Progenitor cell of endocrine pancreas (in vitro differentiated cells): ENCODE measurements around the gene EYA2. TPM values are rescaled to one million over a fixed set of nuclear protein-coding genes. Genes with fewer than 3 reads are reported as not detected.

Source experiments
- DNase-seq: peaks from one replicate; pipeline ENCODE4 v3.0.0; 2021; ENCODE audit warnings: low spot score; ENCODE audit not compliant: unreplicated experiment
- H3K27ac Mint-ChIP-seq: 2 replicates; pipeline ENCODE4 v1.8.0; 2021; ENCODE audit warnings: mild to moderate bottlenecking, moderate library complexity, mixed read lengths
- H3K27me3 Mint-ChIP-seq: 2 replicates; pipeline ENCODE4 v1.8.0; 2021; ENCODE audit warnings: mixed read lengths
- H3K36me3 Mint-ChIP-seq: 2 replicates; pipeline ENCODE4 v1.8.0; 2022; ENCODE audit warnings: mixed read lengths; ENCODE audit not compliant: insufficient read depth
- H3K4me1 Mint-ChIP-seq: 2 replicates; pipeline ENCODE4 v1.8.0; 2021; ENCODE audit warnings: low read depth, mixed read lengths
- H3K4me3 Mint-ChIP-seq: 2 replicates; pipeline ENCODE4 v1.8.0; 2021; ENCODE audit warnings: low read depth, mild to moderate bottlenecking, moderate library complexity, mixed read lengths
- H3K9me3 Mint-ChIP-seq: 2 replicates; pipeline ENCODE4 v1.8.0; 2021; ENCODE audit warnings: low read depth, mixed read lengths
- total RNA-seq: library from RNA; stranded (reverse); gene quantifications from 2 replicates; pipeline ENCODE4 v1.2.1, GENCODE V29; 2021
- TF ChIP-seq, protein P1 (sequence below): fragments of 200-600 bp; sonication (generic); IDR thresholded peaks from one replicate; pipeline ENCODE4 v1.5.0; 2021; ENCODE audit warnings: antibody characterized with exemption, mild to moderate bottlenecking; ENCODE audit not compliant: unreplicated experiment

The EYA2 gene
- total RNA-seq, 1 donor from 2014 or later, result 0.53 TPM

DNA sequence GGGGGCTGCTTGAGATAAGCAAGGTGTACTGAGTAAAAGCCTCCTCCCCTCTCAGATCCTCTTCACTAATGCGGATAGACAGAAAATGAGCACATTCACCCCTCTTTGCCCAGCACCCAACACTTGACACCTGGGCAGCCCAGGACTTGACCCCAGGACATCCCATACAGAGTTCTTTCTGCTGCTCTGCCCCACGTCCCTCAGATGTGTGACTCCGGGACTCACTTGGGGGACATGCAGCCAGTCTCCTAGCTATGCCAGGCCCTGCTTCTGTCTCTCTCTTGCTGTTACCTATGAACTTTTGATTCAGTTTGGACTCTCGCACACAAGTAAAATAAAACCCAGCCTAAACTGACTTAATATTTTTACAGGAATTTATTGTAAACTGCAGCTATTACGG is 159.9 kb downstream of the EYA2 start:
- Mint-ChIP-seq H3K27me3 (peaks cover 5% of the 10 kb centered on the region), H3K36me3 (no peaks in the 10 kb centered on the region), H3K4me1 (no peaks in the 10 kb centered on the region), H3K27ac (no peak overlapping the region), H3K4me3 (no peak overlapping the region), H3K9me3 (no peaks in the 10 kb centered on the region)
- TF ChIP-seq, protein P1, sequence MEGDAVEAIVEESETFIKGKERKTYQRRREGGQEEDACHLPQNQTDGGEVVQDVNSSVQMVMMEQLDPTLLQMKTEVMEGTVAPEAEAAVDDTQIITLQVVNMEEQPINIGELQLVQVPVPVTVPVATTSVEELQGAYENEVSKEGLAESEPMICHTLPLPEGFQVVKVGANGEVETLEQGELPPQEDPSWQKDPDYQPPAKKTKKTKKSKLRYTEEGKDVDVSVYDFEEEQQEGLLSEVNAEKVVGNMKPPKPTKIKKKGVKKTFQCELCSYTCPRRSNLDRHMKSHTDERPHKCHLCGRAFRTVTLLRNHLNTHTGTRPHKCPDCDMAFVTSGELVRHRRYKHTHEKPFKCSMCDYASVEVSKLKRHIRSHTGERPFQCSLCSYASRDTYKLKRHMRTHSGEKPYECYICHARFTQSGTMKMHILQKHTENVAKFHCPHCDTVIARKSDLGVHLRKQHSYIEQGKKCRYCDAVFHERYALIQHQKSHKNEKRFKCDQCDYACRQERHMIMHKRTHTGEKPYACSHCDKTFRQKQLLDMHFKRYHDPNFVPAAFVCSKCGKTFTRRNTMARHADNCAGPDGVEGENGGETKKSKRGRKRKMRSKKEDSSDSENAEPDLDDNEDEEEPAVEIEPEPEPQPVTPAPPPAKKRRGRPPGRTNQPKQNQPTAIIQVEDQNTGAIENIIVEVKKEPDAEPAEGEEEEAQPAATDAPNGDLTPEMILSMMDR, result no peak
- DNase-seq, result no peak

DNA sequence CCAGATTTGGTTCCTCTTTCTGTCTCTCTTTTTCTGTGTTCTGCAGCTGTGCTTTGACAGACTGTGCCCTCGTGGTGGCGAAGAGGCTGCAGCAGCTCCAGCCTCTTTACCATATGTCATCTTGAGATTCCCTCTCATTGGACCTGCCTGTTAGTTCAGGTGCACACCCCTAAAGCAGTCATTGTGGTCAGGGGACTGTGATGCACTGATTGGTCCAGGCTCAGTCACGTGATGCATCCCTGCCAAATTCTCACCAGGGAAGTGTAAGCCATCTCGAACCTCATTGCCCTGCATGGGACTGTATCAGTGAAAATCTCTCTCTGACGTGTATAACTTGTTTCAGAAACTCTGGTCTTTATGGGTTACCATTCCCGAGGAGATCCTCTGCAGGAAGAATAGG is 160.3 kb downstream of the EYA2 start:
- no peaks in the 10 kb centered on the region for H3K36me3 Mint-ChIP-seq
- H3K27ac Mint-ChIP-seq, result no peak overlapping the region

DNA sequence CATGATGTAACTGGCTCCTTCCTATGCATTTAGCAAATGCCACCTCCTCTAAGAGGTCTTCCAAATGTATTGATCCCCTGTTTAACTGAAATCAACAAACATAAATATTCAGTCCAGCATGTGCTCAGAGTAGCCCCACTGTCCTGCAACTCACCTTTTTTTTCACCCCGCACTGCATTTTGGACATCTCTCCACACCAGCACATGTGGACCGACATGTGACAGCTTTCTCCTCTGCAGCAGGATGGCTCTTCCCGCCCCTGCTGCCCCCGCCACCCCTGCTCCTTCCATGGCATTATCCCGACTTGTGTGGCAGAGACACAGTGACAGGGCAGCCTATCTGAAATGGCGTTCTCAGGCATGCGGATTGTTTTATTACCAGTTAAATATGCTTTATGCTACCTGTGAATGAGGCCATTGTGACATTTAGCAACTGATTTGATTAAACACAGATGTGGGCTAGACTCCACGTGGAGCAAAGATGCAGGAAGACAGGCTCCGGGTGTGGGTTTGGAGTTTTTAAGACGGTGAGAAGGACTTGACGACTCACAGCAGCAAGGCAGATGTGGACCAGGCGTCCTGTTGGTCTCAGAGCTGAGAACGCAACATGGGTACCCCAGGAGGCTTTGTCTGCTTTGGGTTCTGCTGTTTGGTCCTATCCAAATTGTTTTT is 161.2 kb downstream of the EYA2 start:
- Mint-ChIP-seq H3K4me1 (no peaks in the 10 kb centered on the region), H3K27me3 (peaks cover 3% of the 10 kb centered on the region), H3K27ac (no peak overlapping the region), H3K36me3 (no peaks in the 10 kb centered on the region), H3K4me3 (no peak overlapping the region), H3K9me3 (no peaks in the 10 kb centered on the region)
- DNase-seq, result no peak
- TF ChIP-seq, protein P1, result no peak

More for the DNA sequence above, 160.3 kb downstream of the EYA2 start:
- no peak for DNase-seq
- Mint-ChIP-seq H3K4me1 (no peaks in the 10 kb centered on the region), H3K27me3 (peaks cover 5% of the 10 kb centered on the region), H3K4me3 (no peak overlapping the region), H3K9me3 (no peaks in the 10 kb centered on the region)
- TF ChIP-seq, protein P1, result no peak

DNA sequence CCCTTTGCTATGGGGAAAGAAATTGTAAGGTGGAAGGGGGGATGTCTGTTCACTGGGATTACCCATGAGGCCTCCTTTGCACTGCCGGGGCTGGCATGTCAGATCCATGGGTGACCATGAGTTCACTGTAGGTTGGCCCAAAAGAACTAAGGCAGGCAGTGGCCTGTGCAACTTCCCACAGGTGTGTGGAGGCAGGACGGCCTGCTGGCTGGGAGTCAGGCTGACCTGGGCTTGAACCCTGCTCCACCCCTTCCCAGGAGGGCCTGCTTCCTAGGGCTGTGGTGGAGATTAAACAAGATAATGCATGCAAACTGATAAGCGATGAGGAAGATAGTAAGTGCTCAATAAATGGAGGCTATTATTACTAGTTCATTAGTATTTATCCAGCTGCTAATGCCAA is 163.0 kb downstream of the EYA2 start:
- no peak for DNase-seq
- Mint-ChIP-seq H3K27me3 (no peaks in the 10 kb centered on the region), H3K36me3 (no peaks in the 10 kb centered on the region), H3K4me1 (no peaks in the 10 kb centered on the region), H3K9me3 (no peaks in the 10 kb centered on the region), H3K4me3 (no peak overlapping the region), H3K27ac (no peak overlapping the region)
- TF ChIP-seq, protein P1, result no peak

DNA sequence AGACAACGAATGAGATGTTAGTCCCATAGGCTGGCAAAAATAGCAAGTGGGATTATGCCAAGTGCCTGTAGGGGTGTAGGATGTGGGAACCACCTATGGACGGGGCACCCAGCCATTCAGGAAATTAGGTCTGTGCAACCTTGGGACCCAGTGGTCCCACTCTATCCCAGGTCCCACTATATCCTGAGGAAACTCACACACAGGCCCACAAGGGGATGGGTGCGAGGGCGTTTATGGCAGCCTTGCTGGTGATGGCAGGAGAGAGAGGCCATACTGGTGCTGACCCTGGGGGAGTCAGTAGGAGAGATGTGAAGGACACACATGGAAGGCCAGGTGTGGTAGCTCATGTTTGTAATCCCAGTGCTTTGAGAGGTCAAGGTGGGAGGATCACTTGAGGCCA is 163.6 kb downstream of the EYA2 start:
- no peak overlapping the region for H3K4me3 Mint-ChIP-seq
- no peaks in the 10 kb centered on the region for H3K27me3 Mint-ChIP-seq
- no peak for DNase-seq
- TF ChIP-seq, protein P1, result no peak
- H3K9me3 Mint-ChIP-seq, result no peaks in the 10 kb centered on the region
- H3K36me3 Mint-ChIP-seq, result no peaks in the 10 kb centered on the region
- H3K27ac Mint-ChIP-seq, result no peak overlapping the region
- H3K4me1 Mint-ChIP-seq, result no peaks in the 10 kb centered on the region
